CMK (cell line): Measurements from ENCODE around the gene PROB1.
"Not testable (repeated sequence)": the region's sequence is repeated elsewhere in the genome, so short reads cannot be mapped to it uniquely, and the experiment has no call there.

Experiments
- DNase-seq: peaks from one replicate; pipeline ENCODE4 v3.0.0-alpha.2; 2010; ENCODE audit warnings: low read depth

Gene PROB1

GRCh38 chr5:139392678-139393496 is 2.0 kb downstream of the PROB1 start:
- peak; percentile 58 for DNase-seq

- DNase-seq, result no peak
Measured at GRCh38 chr5:139392324-139392677, 2.6 kb downstream of the PROB1 start.

GRCh38 chr5:139391570-139392323 is 3.2 kb downstream of the PROB1 start:
- DNase-seq, result no peak

GRCh38 chr5:139390639-139391569 is 4.0 kb downstream of the PROB1 start:
- no peak for DNase-seq

GRCh38 chr5:139389701-139390638 is 4.9 kb downstream of the PROB1 start, which contains the start of gene MZB1:
TSS of gene MZB1 (minus strand) at chr5:139389913. CDS start at chr5:139389856, 57 bp downstream.
- no peak for DNase-seq

- no peak for DNase-seq
Measured at GRCh38 chr5:139388198-139388821, 6.6 kb downstream of the PROB1 start.

GRCh38 chr5:139387611-139388197 is 7.2 kb downstream of the PROB1 start:
- DNase-seq, result no peak

- not testable (repeated sequence) for DNase-seq
Measured at GRCh38 chr5:139386956-139387355, 7.9 kb downstream of the PROB1 start.

- no peak for DNase-seq
Measured at GRCh38 chr5:139386050-139386438, 8.9 kb downstream of the PROB1 start.

GRCh38 chr5:139385061-139386049 is 9.5 kb downstream of the PROB1 start:
- no peak for DNase-seq

- no peak for DNase-seq
Measured at GRCh38 chr5:139384591-139385051, 10.3 kb downstream of the PROB1 start.

- DNase-seq, result no peak
Measured at GRCh38 chr5:139383993-139384590, 10.8 kb downstream of the PROB1 start.

GRCh38 chr5:139383275-139383992 is 11.5 kb downstream of the PROB1 start, which contains the start of gene SLC23A1:
TSS of gene SLC23A1 (minus strand) at chr5:139383297. CDS start at chr5:139383253, 44 bp downstream.
- DNase-seq, result no peak

- DNase-seq, result no peak
Measured at GRCh38 chr5:139382807-139383206, 12.1 kb downstream of the PROB1 start.

- DNase-seq, result no peak
Measured at GRCh38 chr5:139381837-139382761, 12.8 kb downstream of the PROB1 start.
